Astrocyte (in vitro differentiated cells and primary cell): ENCODE data around the gene PTAFR.

Experiments used
- EZH2 ChIP-seq: IDR thresholded peaks from 2 replicates; pipeline ENCODE4 v1.6.1; 2012; ENCODE audit warnings: mild to moderate bottlenecking, low read length, inconsistent platforms; ENCODE audit not compliant: insufficient read depth
- TF ChIP-seq, protein P1 (sequence below): IDR thresholded peaks from 2 replicates; pipeline ENCODE4 v1.5.1; 2011; ENCODE audit warnings: low read depth, mild to moderate bottlenecking, inconsistent platforms, low read length, moderate library complexity; ENCODE audit not compliant: insufficient read depth

DNA sequence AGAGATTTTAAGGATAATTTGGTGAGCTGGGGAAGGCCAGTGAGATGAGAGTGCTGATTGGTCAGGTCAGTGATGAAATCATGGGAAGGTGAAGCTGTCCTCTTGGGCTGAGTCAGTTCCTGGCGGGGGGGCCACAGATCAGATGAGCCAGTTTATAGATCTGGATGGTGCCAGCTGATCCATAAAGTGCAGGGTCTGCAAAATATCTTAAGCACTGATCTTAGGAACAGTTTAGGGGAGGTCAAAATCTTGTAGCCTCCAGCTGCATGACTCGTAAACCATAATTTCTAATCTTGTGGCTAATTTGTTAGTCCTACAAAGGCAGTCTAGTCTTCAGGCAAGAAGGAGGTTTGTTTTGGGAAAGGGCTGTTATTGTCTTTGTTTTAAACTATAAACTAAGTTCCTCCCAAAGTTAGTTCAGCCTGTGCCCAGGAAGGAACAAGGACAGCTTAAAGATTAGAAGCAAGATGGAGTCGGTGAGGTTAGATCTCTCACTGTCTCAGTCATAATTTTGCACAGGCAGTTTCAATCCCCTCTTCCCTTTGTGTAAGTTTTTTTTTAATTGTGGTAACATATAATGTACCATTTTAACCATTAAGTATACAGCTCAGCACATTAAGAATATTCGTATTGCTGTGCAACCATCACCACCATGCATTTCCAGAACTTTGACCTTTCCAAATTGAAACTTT, 39.4 kb downstream of the PTAFR start:
- TF ChIP-seq, protein P1, sequence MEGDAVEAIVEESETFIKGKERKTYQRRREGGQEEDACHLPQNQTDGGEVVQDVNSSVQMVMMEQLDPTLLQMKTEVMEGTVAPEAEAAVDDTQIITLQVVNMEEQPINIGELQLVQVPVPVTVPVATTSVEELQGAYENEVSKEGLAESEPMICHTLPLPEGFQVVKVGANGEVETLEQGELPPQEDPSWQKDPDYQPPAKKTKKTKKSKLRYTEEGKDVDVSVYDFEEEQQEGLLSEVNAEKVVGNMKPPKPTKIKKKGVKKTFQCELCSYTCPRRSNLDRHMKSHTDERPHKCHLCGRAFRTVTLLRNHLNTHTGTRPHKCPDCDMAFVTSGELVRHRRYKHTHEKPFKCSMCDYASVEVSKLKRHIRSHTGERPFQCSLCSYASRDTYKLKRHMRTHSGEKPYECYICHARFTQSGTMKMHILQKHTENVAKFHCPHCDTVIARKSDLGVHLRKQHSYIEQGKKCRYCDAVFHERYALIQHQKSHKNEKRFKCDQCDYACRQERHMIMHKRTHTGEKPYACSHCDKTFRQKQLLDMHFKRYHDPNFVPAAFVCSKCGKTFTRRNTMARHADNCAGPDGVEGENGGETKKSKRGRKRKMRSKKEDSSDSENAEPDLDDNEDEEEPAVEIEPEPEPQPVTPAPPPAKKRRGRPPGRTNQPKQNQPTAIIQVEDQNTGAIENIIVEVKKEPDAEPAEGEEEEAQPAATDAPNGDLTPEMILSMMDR: no peak
- TF ChIP-seq EZH2: no peak
